IPS-20b (cell line): ENCODE measurements around the gene PHETA2.
"Not testable (repeated sequence)": the region's sequence is repeated elsewhere in the genome, so short reads cannot be mapped to it uniquely, and the experiment has no call there.

ENCODE experiments used
- H3K27ac ChIP-seq: one replicate; pipeline ENCODE4 v1.5.1; 2013; ENCODE audit warnings: low read length
- H3K27me3 ChIP-seq: 2 replicates; pipeline ENCODE4 v1.6.1; 2013; ENCODE audit warnings: mild to moderate bottlenecking, low read length, inconsistent platforms; ENCODE audit not compliant: insufficient read depth
- H3K36me3 ChIP-seq: 2 replicates; pipeline ENCODE4 v1.6.1; 2013; ENCODE audit warnings: low read depth, mild to moderate bottlenecking, inconsistent platforms, low read length, moderate library complexity; ENCODE audit not compliant: insufficient read depth
- H3K4me1 ChIP-seq: 2 replicates; pipeline ENCODE4 v1.6.1; 2013; ENCODE audit warnings: mild to moderate bottlenecking, control low read depth, inconsistent platforms, low read length, moderate library complexity; ENCODE audit not compliant: insufficient read depth
- H3K4me3 ChIP-seq: 2 replicates; pipeline ENCODE4 v1.5.1; 2013; ENCODE audit warnings: mild to moderate bottlenecking, low read length, inconsistent platforms
- H3K9ac ChIP-seq: 2 replicates; pipeline ENCODE4 v1.6.1; 2013; ENCODE audit warnings: low read depth, mild to moderate bottlenecking, inconsistent platforms, low read length, moderate library complexity
- H3K9me3 ChIP-seq: 2 replicates; pipeline ENCODE4 v1.6.1; 2013; ENCODE audit warnings: mild to moderate bottlenecking, low read depth, low read length, inconsistent platforms; ENCODE audit not compliant: insufficient read depth

PHETA2 gene

DNA sequence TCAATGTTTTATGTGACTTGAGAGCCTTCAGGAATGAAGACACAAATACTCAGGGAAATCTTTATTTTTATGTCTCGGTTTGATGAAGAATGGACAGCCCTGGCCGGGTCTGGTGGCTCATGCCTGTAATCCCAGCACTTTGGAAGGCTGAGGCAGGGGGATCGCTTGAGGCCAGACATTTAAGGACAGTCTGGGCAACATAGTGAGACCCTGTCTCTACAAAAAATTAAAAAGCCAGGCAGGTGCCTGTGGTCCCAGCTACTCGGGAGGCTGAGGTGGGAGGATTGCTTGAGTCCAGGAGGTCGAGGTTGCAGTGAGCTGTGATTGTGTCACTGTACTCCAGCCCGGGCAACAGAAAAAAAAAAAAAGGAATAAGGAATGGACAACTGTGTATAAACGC lies 2.5 kb upstream of the PHETA2 start:
- not testable (repeated sequence) for H3K9ac ChIP-seq, H3K27ac ChIP-seq, H3K9me3 ChIP-seq
- Histone ChIP-seq H3K36me3 (peaks cover 11% of the 10 kb centered on the region), H3K4me3 (peak overlapping the region; percentile 83), H3K4me1 (peaks cover 11% of the 10 kb centered on the region; the same call in 1 of the 2 replicates), H3K27me3 (peaks cover 17% of the 10 kb centered on the region)

DNA sequence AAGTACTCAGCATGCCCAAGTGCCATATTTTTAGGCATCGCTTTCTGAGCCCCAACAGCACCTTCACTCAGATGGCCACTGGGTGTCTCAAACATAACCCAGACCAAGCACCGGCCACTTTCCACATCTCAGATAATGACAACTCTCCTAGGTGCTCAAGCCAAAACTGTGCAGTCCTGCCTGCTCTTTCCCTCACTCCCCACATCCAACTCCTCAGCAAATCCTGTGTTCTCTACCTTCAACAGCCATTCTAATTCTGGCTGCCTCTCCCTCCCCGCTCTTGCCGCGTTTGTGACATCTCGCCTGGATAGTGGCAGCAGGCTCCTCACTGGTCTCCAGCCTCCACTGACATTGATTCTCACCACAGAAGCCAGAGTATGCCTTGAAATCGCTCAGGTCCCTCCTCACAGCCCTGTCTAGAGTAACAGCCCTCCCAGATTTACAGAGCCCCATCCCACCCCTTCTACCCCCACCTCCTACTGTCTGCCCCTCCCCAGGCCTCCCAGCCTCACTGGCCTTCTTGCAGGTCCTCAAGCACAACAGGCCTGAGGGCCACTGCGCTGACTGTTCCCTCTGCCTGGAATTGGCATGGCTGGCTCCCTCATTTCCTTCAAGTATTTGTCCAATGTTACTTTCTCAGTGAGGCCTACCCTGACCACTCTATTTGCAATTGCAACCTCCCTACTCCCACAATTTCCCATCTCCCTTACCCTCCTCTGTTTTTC lies 1.3 kb upstream of the PHETA2 start:
- peaks cover 17% of the 10 kb centered on the region for H3K27me3 ChIP-seq
- no peak overlapping the region for H3K9ac ChIP-seq
- H3K4me1 ChIP-seq: peaks cover 11% of the 10 kb centered on the region; the same call in 1 of the 2 replicates
- no peak overlapping the region for H3K4me3 ChIP-seq
- H3K36me3 ChIP-seq: peaks cover 5% of the 10 kb centered on the region; the same call in 1 of the 2 replicates
- H3K27ac ChIP-seq: no peak overlapping the region
- no peaks in the 10 kb centered on the region for H3K9me3 ChIP-seq

DNA sequence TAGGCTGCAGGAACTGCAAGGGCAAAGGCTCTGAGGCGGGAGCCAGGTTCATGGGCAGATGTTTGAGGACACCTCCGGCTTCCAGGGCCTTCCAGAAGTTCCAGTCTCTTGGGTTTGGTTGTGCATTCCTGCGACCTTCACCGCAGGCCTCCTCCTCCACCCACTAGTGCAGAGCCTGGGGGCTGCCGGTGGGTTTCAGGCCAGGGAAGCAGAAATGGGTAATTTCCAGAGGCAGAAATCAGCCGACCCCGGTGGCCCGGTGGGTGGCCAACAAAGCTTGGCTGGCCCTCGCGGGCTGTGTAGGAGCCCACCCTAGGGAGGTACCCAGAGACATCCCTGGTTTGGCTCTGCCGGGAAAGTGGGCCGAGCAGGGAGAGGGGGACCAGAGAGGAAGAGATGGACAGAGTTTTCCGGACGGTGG lies 417 bp upstream of the PHETA2 start:
- Histone ChIP-seq H3K9ac (no peak overlapping the region), H3K27me3 (peaks cover 17% of the 10 kb centered on the region), H3K4me3 (peak overlapping the region; percentile 61; the same call in 1 of the 2 replicates), H3K27ac (no peak overlapping the region), H3K9me3 (no peaks in the 10 kb centered on the region), H3K4me1 (peaks cover 13% of the 10 kb centered on the region; the same call in 1 of the 2 replicates), H3K36me3 (no peaks in the 10 kb centered on the region)

DNA sequence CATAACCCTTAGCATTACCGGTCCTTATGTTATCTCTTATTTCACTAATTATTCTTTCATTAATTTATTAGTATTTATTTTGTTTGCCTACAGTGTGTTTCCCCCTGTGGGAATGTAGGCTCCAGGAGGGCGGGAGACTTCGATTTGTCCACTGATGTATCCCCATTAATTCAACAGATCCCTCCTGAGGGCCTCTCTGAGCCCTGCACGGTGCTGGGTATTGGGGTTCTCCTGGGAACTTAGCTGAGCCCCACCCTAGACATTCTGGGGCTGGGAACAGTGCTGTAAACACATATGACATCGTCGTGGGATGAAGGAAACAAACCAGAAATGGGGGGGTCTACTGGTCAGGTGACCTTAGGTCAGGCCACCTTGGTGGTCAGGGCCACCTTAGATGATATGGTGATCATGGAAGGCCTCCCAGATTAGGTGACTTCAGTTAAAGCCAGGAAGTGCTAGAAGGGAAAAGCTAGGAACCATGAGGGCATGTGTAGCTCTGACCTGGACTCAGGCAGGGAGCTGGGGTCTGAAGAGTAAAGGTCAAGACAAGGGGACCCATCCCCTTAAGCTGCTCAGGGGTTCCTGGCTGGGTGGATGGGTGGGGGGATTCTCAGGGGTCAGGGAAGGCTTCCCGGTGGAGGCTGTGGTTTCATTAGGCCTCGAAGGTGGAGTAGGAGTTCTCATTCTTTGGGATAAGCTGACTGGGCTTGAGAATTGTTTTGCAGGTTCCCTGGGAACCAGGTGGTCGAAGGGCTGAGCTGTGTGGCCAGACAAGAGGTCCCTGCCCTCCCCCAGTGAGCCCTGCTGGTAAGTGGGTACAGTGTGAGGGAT lies 1.0 kb downstream of the PHETA2 start:
- Histone ChIP-seq H3K4me3 (peak overlapping the region; percentile 61; the same call in 1 of the 2 replicates), H3K9ac (no peak overlapping the region), H3K4me1 (peaks cover 13% of the 10 kb centered on the region; the same call in 1 of the 2 replicates), H3K36me3 (no peaks in the 10 kb centered on the region), H3K27me3 (peaks cover 11% of the 10 kb centered on the region), H3K27ac (no peak overlapping the region), H3K9me3 (no peaks in the 10 kb centered on the region)

DNA sequence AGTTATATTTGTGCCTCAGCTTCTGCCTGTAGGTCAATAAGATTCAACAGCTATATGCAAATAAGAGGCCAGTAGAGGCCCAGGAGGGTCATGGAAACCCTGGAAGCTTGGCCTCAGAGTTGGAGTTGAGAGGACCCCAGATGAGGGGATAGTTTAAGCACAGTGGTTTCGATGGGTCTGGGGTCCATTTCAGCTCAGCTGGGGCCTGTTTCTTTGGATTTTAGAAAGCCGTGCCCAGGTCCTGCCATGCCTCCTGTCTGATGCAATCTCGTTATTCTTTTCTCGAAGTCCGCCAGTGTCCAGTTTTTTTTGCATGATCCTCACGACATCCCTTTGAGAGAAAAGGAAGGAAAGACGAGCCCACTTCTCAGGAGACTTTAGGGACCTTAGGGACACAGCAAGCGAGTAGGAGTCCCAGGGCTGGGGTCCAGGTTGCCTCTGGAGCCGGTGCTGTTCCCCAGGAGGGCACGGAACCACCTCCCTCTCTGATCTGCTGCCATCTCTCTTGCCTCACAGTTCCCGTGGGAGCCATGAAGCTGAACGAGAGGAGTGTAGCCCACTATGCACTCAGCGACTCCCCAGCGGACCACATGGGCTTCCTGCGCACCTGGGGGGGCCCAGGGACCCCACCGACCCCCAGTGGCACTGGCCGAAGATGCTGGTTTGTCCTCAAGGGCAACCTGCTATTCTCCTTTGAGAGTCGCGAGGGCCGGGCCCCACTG lies 2.9 kb downstream of the PHETA2 start:
- Histone ChIP-seq H3K27ac (no peak overlapping the region), H3K27me3 (peaks cover 11% of the 10 kb centered on the region), H3K9me3 (no peaks in the 10 kb centered on the region), H3K36me3 (no peaks in the 10 kb centered on the region), H3K9ac (no peak overlapping the region), H3K4me3 (no peak overlapping the region), H3K4me1 (peaks cover 8% of the 10 kb centered on the region; the same call in 1 of the 2 replicates)

DNA sequence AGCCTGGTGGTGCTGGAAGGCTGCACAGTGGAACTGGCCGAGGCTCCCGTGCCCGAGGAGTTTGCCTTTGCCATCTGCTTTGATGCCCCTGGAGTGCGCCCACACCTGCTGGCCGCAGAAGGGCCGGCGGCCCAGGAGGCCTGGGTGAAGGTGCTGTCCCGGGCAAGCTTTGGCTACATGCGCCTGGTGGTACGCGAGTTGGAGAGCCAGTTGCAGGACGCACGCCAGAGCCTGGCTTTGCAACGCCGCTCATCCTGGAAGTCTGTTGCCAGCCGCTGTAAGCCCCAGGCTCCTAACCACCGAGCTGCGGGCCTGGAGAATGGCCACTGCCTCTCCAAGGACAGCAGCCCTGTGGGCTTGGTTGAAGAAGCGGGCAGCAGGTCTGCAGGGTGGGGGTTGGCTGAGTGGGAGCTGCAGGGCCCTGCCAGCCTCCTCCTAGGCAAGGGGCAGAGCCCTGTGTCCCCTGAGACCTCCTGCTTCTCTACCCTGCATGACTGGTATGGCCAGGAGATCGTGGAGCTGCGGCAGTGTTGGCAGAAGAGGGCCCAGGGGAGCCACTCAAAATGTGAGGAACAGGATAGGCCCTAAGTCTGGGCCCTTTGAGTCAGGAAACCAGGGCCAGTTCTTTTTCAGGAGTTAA lies 3.6 kb downstream of the PHETA2 start:
- no peak overlapping the region for H3K4me3 ChIP-seq
- H3K4me1 ChIP-seq: peaks cover 8% of the 10 kb centered on the region; the same call in 1 of the 2 replicates
- no peaks in the 10 kb centered on the region for H3K9me3 ChIP-seq
- H3K27me3 ChIP-seq: peaks cover 11% of the 10 kb centered on the region
- H3K36me3 ChIP-seq: peaks cover 3% of the 10 kb centered on the region; the same call in 1 of the 2 replicates
- H3K9ac ChIP-seq: no peak overlapping the region
- H3K27ac ChIP-seq: no peak overlapping the region

DNA sequence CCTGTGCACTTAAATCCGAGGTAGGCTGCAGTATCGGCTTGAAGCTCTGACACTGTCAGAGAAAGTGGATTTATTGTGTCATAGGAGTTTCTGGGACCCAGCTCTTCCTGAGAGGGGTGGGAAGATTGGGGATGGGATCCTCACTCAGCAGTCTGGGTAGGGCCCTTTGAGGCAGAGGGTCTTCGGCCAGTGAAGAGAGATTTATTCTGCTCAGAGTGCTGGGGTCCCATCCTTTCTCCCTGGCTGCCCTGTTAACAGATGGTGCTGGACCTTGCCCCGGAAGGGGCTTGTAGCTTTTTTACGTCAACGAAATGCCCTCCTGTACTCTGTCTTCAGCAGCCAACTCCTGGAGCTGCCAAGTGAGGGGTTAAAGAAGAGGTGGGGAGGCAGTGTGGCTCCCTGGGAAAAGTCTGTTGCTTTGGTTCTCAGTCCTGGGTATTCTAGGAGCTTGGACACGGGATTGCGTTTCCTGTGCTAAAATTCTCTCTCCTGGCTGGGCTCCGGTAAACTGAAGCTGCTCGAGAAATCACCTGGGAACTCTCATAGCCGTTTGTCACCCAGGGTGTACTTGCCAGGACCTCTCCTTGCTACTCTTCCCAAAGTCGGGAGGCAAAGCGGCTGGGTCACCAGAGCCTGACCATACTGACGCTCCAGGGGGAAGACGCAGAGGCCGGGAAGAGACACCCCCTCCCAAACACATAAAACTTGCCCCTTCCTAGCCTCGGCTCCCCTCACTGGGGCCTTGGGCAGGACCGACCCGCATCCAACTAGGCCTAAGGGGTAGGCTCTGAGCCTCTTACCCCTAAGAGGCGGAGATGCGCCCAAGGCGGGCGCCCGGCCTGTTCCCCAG lies 4.6 kb downstream of the PHETA2 start:
- Histone ChIP-seq H3K27ac (peak overlapping the region; percentile 18), H3K9me3 (no peaks in the 10 kb centered on the region), H3K9ac (peak overlapping the region; percentile 84; the same call in 1 of the 2 replicates), H3K36me3 (peaks cover 14% of the 10 kb centered on the region), H3K4me1 (peaks cover 8% of the 10 kb centered on the region; the same call in 1 of the 2 replicates), H3K4me3 (peak overlapping the region; percentile 92), H3K27me3 (peaks cover 3% of the 10 kb centered on the region; the same call in 1 of the 2 replicates)

DNA sequence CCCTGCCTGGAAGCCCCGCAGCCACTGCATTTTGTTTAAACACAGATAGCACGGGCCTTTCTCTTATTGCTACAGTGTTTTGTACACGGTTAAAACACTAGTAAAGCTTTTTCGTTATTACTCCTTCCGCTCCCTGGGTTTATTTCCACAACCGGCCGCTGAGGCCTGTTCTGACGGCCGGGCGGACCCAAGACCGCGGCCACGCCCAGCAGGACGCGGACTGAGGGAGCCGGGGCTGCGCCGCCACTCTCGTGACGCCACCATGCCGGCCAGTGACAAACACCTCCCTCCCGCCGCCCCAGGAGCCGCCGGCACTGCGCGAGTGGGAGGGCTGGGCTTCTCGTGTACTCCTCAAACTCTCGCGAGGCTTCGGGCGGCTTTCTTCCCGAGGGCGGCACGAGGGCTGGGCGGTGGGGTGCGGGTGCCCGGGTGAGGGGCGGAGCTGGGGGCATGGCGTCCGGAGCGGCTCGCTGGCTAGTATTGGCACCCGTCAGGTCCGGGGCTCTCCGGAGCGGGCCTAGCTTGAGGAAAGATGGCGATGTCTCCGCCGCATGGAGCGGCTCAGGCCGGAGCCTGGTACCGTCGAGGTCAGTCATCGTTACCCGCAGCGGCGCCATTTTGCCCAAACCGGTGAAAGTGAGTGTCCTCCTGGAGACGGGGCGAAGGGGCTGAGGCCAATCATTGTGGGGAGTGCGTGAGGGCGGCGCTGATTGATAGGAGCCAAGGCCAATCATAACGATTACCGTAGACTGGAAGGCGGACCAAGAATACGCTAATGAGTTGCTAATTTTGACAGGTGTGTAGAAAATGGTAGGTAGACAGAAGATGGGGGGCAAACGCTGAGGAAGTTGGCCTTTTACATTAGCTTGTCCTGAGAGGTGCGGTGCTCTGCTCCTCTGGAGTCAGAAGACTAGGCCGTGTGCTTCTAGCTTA lies 5.5 kb downstream of the PHETA2 start, which contains the start of gene SMDT1:
TSS of gene SMDT1 (plus strand) at position 382 of the 933 bp plus-strand sequence. CDS start at position 451, 69 bp downstream.
- peak within 1 kb of the TSS; percentile 92 for H3K4me3 ChIP-seq
- H3K9me3 ChIP-seq: no peaks in the 10 kb centered on the region
- H3K36me3 ChIP-seq: peaks cover 20% of the 10 kb centered on the region
- H3K27ac ChIP-seq: peak within 1 kb of the TSS; percentile 30
- peak within 1 kb of the TSS; percentile 84; the same call in 1 of the 2 replicates for H3K9ac ChIP-seq
- H3K27me3 ChIP-seq: no peaks in the 10 kb centered on the region; the same call in 1 of the 2 replicates
- H3K4me1 ChIP-seq: peaks cover 8% of the 10 kb centered on the region; the same call in 1 of the 2 replicates

DNA sequence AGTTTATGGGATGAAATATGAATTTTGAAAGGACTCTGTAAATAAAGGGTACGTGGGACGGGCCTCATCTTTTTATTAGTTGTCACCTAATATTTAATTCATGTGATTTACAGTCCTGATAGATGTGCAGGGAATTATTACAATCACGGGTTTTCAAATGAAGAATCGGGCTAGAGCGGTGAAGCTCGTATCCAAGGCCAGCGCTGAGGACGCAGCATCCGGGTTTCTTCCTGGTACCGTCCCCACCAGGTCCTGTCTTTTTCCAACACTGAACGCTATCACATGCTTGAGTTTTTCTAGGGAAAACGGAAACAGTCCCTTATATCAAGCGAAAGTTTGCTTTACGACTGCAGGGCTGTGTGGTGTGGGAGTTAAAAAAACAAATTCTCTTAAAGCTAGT lies 6.2 kb downstream of the PHETA2 start:
- H3K4me3 ChIP-seq: peak overlapping the region; percentile 92
- H3K9ac ChIP-seq: peak overlapping the region; percentile 84; the same call in 1 of the 2 replicates
- H3K27ac ChIP-seq: no peak overlapping the region
- H3K4me1 ChIP-seq: peaks cover 8% of the 10 kb centered on the region; the same call in 1 of the 2 replicates
- H3K9me3 ChIP-seq: no peaks in the 10 kb centered on the region
- H3K27me3 ChIP-seq: no peaks in the 10 kb centered on the region
- peaks cover 27% of the 10 kb centered on the region for H3K36me3 ChIP-seq
